Kidney (tissue), 14 donors: ENCODE data around the gene CEP85. TPM values are rescaled to one million over a fixed set of nuclear protein-coding genes. Genes with fewer than 3 reads are reported as not detected.

Experiments used
- DNase-seq, 5 donors: peaks; one replicate each; pipeline ENCODE4 v3.0.0-alpha.2; 2013 to 2020
- FAIRE-seq: peaks from 2 replicates; lab custom pipeline; 2012; peaks lifted over from hg19 to GRCh38; lab: Jason Lieb, UNC
- H3K27ac ChIP-seq, 2 donors: one replicate each; pipeline ENCODE4 v1.7.0; 2013; ENCODE audit warnings: low read depth in 2 of 2, low read length in 2 of 2, inconsistent platforms in 1 of 2
- H3K27me3 ChIP-seq: one replicate; pipeline ENCODE4 v1.7.1; 2013; ENCODE audit warnings: low read length, inconsistent platforms; ENCODE audit not compliant: control insufficient read depth, insufficient read depth
- H3K36me3 ChIP-seq, 3 donors: one replicate each; pipeline versions ENCODE4 v1.7.0 to v1.7.1; 2013; ENCODE audit warnings: low read length in 3 of 3, control low read depth in 1 of 3, inconsistent platforms in 1 of 3; ENCODE audit not compliant: insufficient read depth in 3 of 3, control insufficient read depth in 2 of 3
- H3K4me1 ChIP-seq, 3 donors: one replicate each; pipeline versions ENCODE4 v1.7.0 to v1.7.1; 2013; ENCODE audit warnings: low read length in 3 of 3, inconsistent platforms in 1 of 3, low read depth in 1 of 3; ENCODE audit not compliant: control insufficient read depth in 2 of 3, insufficient read depth in 2 of 3
- H3K4me3 ChIP-seq, 3 donors: one replicate each; pipeline versions ENCODE4 v1.7.0 to v1.8.1; 2013; ENCODE audit warnings: low read length in 3 of 3, control low read depth in 1 of 3, inconsistent platforms in 1 of 3
- H3K9ac ChIP-seq, 3 donors: one replicate each; pipeline versions ENCODE4 v1.7.0 to v1.7.1; 2013; ENCODE audit warnings: low read length in 3 of 3, control low read depth in 1 of 3, inconsistent platforms in 1 of 3
- H3K9me3 ChIP-seq, 3 donors: one replicate each; pipeline versions ENCODE4 v1.7.0 to v1.7.1; 2013; ENCODE audit warnings: low read length in 3 of 3, control low read depth in 1 of 3, inconsistent platforms in 1 of 3; ENCODE audit not compliant: control insufficient read depth in 2 of 3, insufficient read depth in 1 of 3
- intact Hi-C: fragments of 100-400 bp; cut with DNase I; formaldehyde crosslinking; loops from one replicate; pipeline ENCODE4 v1.11.1; 2022
- polyA plus RNA-seq: library from polyadenylated mRNA; stranded (reverse); fragments of 350-450 nt; fragmentation: Illumina TruSeq; extraction: RNeasy Lipid Tissue Mini Kit (QIAGEN cat#74804); gene quantifications from one replicate; pipeline ENCODE4 v1.2.3, GENCODE V29; 2014; ENCODE audit warnings: low read depth, low replicate concordance; ENCODE audit not compliant: insufficient read depth
- total RNA-seq: library from RNA; stranded (reverse); fragmentation: NEBNext Ultra II Directional; extraction: Animal tissue kit (Norgen Biotek cat#: 25700); gene quantifications from one replicate; pipeline ENCODE4 v1.2.1, GENCODE V29; 2021
- TF ChIP-seq, protein P1 (sequence below): IDR thresholded peaks from 3 replicates; pipeline ENCODE4 v1.5.1; 2012; ENCODE audit warnings: mild to moderate bottlenecking, moderate library complexity, borderline replicate concordance; ENCODE audit not compliant: insufficient read depth; ENCODE audit errors: extremely low read depth
- donor health status: control.
- donor health status: control.
- donor health status: control.
- donor health status: control.
- donor health status: control.
- donor health status: DM: yes; HTN: yes; CAD: no.
- donor health status: Normal renal cell carcinoma (clear cell type).

Gene CEP85
- total and polyA plus RNA-seq, 2 donors from 2014 or later = 8.4 to 8.5 TPM

GRCh38 chr1:26188477-26188876, 45.5 kb upstream of the CEP85 start:
- Histone ChIP-seq H3K36me3 (no peaks in the 10 kb centered on the region), H3K27ac (no peak overlapping the region), H3K4me1 (no peaks in the 10 kb centered on the region), H3K9ac (no peak overlapping the region), H3K9me3 (no peaks in the 10 kb centered on the region), H3K27me3 (no peaks in the 10 kb centered on the region), H3K4me3 (no peak overlapping the region)
- TF ChIP-seq, protein P1, sequence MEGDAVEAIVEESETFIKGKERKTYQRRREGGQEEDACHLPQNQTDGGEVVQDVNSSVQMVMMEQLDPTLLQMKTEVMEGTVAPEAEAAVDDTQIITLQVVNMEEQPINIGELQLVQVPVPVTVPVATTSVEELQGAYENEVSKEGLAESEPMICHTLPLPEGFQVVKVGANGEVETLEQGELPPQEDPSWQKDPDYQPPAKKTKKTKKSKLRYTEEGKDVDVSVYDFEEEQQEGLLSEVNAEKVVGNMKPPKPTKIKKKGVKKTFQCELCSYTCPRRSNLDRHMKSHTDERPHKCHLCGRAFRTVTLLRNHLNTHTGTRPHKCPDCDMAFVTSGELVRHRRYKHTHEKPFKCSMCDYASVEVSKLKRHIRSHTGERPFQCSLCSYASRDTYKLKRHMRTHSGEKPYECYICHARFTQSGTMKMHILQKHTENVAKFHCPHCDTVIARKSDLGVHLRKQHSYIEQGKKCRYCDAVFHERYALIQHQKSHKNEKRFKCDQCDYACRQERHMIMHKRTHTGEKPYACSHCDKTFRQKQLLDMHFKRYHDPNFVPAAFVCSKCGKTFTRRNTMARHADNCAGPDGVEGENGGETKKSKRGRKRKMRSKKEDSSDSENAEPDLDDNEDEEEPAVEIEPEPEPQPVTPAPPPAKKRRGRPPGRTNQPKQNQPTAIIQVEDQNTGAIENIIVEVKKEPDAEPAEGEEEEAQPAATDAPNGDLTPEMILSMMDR = no peak
- DNase-seq (no peak), FAIRE-seq (no peak)
- intact Hi-C loops = no loop called here

DNA sequence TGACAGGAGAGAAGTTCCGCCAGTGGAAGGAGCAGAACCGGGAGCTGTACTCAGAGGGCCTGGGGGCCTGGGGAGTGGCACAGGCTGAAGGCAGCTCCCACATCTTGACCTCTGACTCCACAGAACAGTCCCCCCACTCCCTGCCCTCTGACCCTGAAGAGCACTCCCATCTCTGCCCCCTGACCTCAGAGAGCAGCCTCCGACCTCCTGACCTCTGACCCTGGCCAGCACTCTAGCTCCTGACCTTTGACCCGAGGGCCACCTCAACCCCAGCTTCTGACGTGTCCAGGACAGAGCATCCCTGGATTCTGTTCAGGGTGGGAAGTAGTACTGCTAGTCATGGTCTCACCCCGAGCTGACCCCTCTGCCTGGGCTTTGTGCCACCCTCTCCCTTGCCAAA, 44.7 kb upstream of the CEP85 start:
- intact Hi-C loops = no loop called here
- TF ChIP-seq, protein P1 = no peak
- Histone ChIP-seq H3K9me3 (no peaks in the 10 kb centered on the region), H3K4me3 (no peak overlapping the region), H3K27ac (no peak overlapping the region), H3K27me3 (no peaks in the 10 kb centered on the region), H3K36me3 (no peaks in the 10 kb centered on the region), H3K9ac (no peak overlapping the region), H3K4me1 (no peaks in the 10 kb centered on the region)
- DNase-seq (no peak), FAIRE-seq (no peak)

- FAIRE-seq (no peak), DNase-seq (no peak)
- TF ChIP-seq, protein P1 = no peak
- H3K4me1 ChIP-seq = no peaks in the 10 kb centered on the region
- H3K27ac ChIP-seq = no peak overlapping the region
- H3K9ac ChIP-seq = no peak overlapping the region
- H3K36me3 ChIP-seq = no peaks in the 10 kb centered on the region
- no peaks in the 10 kb centered on the region for H3K9me3 ChIP-seq
- no peak overlapping the region for H3K4me3 ChIP-seq
- H3K27me3 ChIP-seq = no peaks in the 10 kb centered on the region
- intact Hi-C loops = no loop called here
These were observed 44.2 kb upstream of the CEP85 start for GRCh38 chr1:26189751-26190275.
